Smooth muscle cell (in vitro differentiated cells): ENCODE results near the gene EPHB3. TPM values are rescaled to one million over a fixed set of nuclear protein-coding genes. Genes with fewer than 3 reads are reported as not detected.

Source experiments
- DNase-seq: peaks from one replicate; lab custom pipeline; 2025; ENCODE audit not compliant: unreplicated experiment; lab: John Stamatoyannopoulos, UW
- H2AFZ ChIP-seq: fragments of 200-600 bp; sonication (generic); 2 replicates; pipeline ENCODE4 v1.6.0; 2016; ENCODE audit warnings: antibody characterized with exemption, low read depth, mild to moderate bottlenecking
- H3F3A ChIP-seq: fragments of 200-600 bp; sonication (generic); 2 replicates; pipeline ENCODE4 v1.6.0; 2017; ENCODE audit warnings: antibody characterized with exemption, low read depth
- H3K27ac ChIP-seq: fragments of 200-600 bp; sonication (generic); 2 replicates; pipeline ENCODE4 v1.5.1; 2016; ENCODE audit warnings: low read depth, mild to moderate bottlenecking
- H3K27me3 ChIP-seq: fragments of 200-600 bp; sonication (generic); 2 replicates; pipeline ENCODE4 v1.6.1; 2016; ENCODE audit warnings: low read depth, mild to moderate bottlenecking
- H3K36me3 ChIP-seq: fragments of 200-600 bp; sonication (generic); 2 replicates; pipeline ENCODE4 v1.5.1; 2016; ENCODE audit warnings: low read depth
- H3K4me1 ChIP-seq: fragments of 200-600 bp; sonication (generic); 2 replicates; pipeline ENCODE4 v1.5.1; 2016; ENCODE audit warnings: low read depth
- H3K4me2 ChIP-seq: fragments of 200-600 bp; sonication (generic); 2 replicates; pipeline ENCODE4 v1.6.0; 2016; ENCODE audit warnings: mild to moderate bottlenecking
- H3K4me3 ChIP-seq: fragments of 200-600 bp; sonication (generic); 2 replicates; pipeline ENCODE4 v1.5.1; 2016; ENCODE audit warnings: mild to moderate bottlenecking
- H3K79me2 ChIP-seq: fragments of 200-600 bp; sonication (generic); 2 replicates; pipeline ENCODE4 v1.6.0; 2016; ENCODE audit warnings: low read depth, mild to moderate bottlenecking
- H3K9ac ChIP-seq: fragments of 200-600 bp; sonication (generic); 2 replicates; pipeline ENCODE4 v1.6.0; 2016; ENCODE audit warnings: low read depth
- H3K9me3 ChIP-seq: fragments of 200-600 bp; sonication (generic); replicated peaks from 2 replicates; pipeline ENCODE4 v1.5.1; 2016; ENCODE audit warnings: low read depth
- H4K20me1 ChIP-seq: fragments of 200-600 bp; sonication (generic); 2 replicates; pipeline ENCODE4 v1.6.0; 2016; ENCODE audit warnings: low read depth
- WGBS: methylation state at CpG from one replicate; pipeline ENCODE4 v1.1.7; 2016; ENCODE audit warnings: low lambda C conversion rate; 5-methylcytosine and 5-hydroxymethylcytosine counted together
- polyA plus RNA-seq: library from polyadenylated mRNA; unstranded; fragments of >200 nt; fragmentation: Nextera tagmentation; extraction: Ambion mirVana; gene quantifications from 2 replicates; pipeline ENCODE4 v1.2.1, GENCODE V29; 2016
- total RNA-seq: library from RNA; depleted of rRNA; stranded (reverse); fragments of >200 nt; gene quantifications from 2 replicates; pipeline ENCODE4 v1.2.3, GENCODE V29; 2014
- TF ChIP-seq, protein P1 (sequence below): fragments of 200-600 bp; sonication (generic); IDR thresholded peaks from 2 replicates; pipeline ENCODE4 v1.5.1; 2017; ENCODE audit warnings: borderline replicate concordance, mild to moderate bottlenecking, antibody characterized with exemption; ENCODE audit not compliant: insufficient read depth, poor library complexity, severe bottlenecking

Gene EPHB3
- total and polyA plus RNA-seq, 2 experiments from 2014 or later, result 11.1 to 23.1 TPM

DNA sequence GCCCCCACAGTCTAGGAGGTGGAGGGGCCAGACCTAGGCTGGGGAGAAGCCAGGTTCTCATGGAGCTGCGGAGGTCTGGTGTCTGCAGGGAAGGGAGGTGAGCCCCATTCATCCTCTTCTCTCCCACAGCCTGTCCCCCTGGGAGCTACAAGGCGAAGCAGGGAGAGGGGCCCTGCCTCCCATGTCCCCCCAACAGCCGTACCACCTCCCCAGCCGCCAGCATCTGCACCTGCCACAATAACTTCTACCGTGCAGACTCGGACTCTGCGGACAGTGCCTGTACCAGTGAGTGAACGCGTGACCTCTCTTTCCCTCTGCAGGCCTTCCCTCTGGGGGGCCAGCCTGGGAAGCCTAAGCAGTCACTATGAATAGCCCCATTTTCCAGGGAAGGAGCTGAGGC lies 14.1 kb downstream of the EPHB3 start:
- no peak overlapping the region for H3K4me3 ChIP-seq
- H4K20me1 ChIP-seq, result peaks cover 25% of the 10 kb centered on the region
- no peaks in the 10 kb centered on the region for H3K36me3 ChIP-seq
- H3K9ac ChIP-seq, result no peak overlapping the region
- TF ChIP-seq, protein P1, sequence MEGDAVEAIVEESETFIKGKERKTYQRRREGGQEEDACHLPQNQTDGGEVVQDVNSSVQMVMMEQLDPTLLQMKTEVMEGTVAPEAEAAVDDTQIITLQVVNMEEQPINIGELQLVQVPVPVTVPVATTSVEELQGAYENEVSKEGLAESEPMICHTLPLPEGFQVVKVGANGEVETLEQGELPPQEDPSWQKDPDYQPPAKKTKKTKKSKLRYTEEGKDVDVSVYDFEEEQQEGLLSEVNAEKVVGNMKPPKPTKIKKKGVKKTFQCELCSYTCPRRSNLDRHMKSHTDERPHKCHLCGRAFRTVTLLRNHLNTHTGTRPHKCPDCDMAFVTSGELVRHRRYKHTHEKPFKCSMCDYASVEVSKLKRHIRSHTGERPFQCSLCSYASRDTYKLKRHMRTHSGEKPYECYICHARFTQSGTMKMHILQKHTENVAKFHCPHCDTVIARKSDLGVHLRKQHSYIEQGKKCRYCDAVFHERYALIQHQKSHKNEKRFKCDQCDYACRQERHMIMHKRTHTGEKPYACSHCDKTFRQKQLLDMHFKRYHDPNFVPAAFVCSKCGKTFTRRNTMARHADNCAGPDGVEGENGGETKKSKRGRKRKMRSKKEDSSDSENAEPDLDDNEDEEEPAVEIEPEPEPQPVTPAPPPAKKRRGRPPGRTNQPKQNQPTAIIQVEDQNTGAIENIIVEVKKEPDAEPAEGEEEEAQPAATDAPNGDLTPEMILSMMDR, result no peak
- 99% methylated on average over 9 of the region's 9 CpGs for WGBS
- no peak overlapping the region for H3K27ac ChIP-seq
- no peaks in the 10 kb centered on the region for H3K27me3 ChIP-seq
- no peak overlapping the region for H3K4me2 ChIP-seq
- peaks cover 26% of the 10 kb centered on the region for H3K79me2 ChIP-seq
- DNase-seq, result no peak
- no peaks in the 10 kb centered on the region for H3K9me3 ChIP-seq
- no peak overlapping the region for H2AFZ ChIP-seq
- peaks cover 11% of the 10 kb centered on the region for H3K4me1 ChIP-seq
- no peaks in the 10 kb centered on the region for H3F3A ChIP-seq

DNA sequence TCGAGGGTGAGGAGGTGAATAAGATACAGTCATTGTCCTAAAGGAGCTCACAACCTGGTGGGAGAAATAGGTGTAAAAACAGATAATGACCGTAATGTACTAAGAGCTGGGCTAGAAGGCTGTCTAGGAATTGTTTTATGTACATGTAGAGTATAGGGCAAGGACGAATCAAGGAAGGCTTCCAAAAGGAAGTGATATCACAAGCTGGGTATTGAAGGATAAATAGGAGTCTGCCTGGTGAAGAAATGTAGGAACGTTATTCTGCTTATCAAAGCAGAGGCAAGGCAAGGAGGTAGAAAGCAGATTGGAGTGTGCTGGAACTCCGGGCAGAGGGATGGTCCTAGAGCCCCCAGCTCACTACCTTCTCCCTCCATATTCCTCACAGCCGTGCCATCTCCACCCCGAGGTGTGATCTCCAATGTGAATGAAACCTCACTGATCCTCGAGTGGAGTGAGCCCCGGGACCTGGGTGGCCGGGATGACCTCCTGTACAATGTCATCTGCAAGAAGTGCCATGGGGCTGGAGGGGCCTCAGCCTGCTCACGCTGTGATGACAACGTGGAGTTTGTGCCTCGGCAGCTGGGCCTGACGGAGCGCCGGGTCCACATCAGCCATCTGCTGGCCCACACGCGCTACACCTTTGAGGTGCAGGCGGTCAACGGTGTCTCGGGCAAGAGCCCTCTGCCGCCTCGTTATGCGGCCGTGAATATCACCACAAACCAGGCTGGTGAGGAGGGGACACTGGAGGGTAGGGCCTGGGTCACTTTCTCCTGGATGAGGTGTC lies 15.1 kb downstream of the EPHB3 start:
- TF ChIP-seq, protein P1, result no peak
- no peaks in the 10 kb centered on the region for H3F3A ChIP-seq
- peaks cover 19% of the 10 kb centered on the region for H4K20me1 ChIP-seq
- no peaks in the 10 kb centered on the region for H3K9me3 ChIP-seq
- H3K27ac ChIP-seq, result no peak overlapping the region
- no peak for DNase-seq
- H3K36me3 ChIP-seq, result no peaks in the 10 kb centered on the region
- H3K4me3 ChIP-seq, result no peak overlapping the region
- no peak overlapping the region for H2AFZ ChIP-seq
- H3K9ac ChIP-seq, result no peak overlapping the region
- no peaks in the 10 kb centered on the region for H3K27me3 ChIP-seq
- 92% methylated on average over 25 of the region's 25 CpGs for WGBS
- H3K4me2 ChIP-seq, result no peak overlapping the region
- peaks cover 20% of the 10 kb centered on the region for H3K79me2 ChIP-seq
- peaks cover 11% of the 10 kb centered on the region for H3K4me1 ChIP-seq

DNA sequence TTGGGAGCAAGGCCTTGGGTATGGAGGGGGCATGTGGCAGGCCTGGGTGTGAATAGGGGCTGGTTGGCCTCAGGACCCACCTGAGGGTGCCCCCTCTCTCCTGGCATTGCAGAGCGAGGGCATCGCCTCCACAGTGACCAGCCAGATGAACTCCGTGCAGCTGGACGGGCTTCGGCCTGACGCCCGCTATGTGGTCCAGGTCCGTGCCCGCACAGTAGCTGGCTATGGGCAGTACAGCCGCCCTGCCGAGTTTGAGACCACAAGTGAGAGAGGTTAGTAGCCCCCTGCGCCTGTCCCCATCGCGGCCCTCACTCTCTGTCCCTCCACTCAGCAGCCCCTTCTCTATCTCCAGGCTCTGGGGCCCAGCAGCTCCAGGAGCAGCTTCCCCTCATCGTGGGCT lies 16.0 kb downstream of the EPHB3 start:
- peaks cover 7% of the 10 kb centered on the region for H3F3A ChIP-seq
- no peaks in the 10 kb centered on the region for H3K9me3 ChIP-seq
- TF ChIP-seq, protein P1, result no peak
- no peak overlapping the region for H3K4me3 ChIP-seq
- H3K4me1 ChIP-seq, result peaks cover 15% of the 10 kb centered on the region
- no peak overlapping the region for H3K9ac ChIP-seq
- no peaks in the 10 kb centered on the region for H3K27me3 ChIP-seq
- H4K20me1 ChIP-seq, result peaks cover 12% of the 10 kb centered on the region
- H3K36me3 ChIP-seq, result no peaks in the 10 kb centered on the region
- no peak overlapping the region for H2AFZ ChIP-seq
- WGBS, result 89% methylated on average over 12 of the region's 15 CpGs
- H3K79me2 ChIP-seq, result peaks cover 13% of the 10 kb centered on the region
- no peak overlapping the region for H3K27ac ChIP-seq
- no peak for DNase-seq
- no peak overlapping the region for H3K4me2 ChIP-seq

DNA sequence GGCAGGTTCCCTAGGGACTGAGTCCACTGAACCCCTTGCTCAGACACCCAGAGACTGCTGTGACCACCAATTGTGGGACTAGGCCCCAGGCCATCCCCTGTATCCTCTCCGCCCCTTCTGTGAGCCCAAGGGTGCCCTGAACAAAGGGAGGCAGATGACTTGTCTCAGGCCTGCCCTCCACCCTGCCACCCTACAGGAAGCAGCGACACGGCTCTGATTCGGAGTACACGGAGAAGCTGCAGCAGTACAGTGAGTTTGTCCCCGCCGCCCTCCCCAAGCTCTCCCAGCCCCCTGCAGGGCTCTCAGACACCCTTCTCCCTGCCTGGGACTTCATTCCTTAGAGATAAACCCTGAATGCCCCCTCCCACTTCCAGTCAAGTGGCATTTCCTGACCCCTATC lies 16.6 kb downstream of the EPHB3 start:
- Histone ChIP-seq H3K4me2 (no peak overlapping the region), H3K9ac (no peak overlapping the region), H3K9me3 (no peaks in the 10 kb centered on the region), H4K20me1 (peaks cover 12% of the 10 kb centered on the region), H3K4me1 (peaks cover 21% of the 10 kb centered on the region), H3K4me3 (no peak overlapping the region), H3K79me2 (peaks cover 6% of the 10 kb centered on the region), H2AFZ (no peak overlapping the region), H3K36me3 (no peaks in the 10 kb centered on the region), H3F3A (peaks cover 13% of the 10 kb centered on the region), H3K27ac (no peak overlapping the region), H3K27me3 (no peaks in the 10 kb centered on the region)
- WGBS, result 37% methylated on average over 5 of the region's 7 CpGs
- DNase-seq, result no peak
- TF ChIP-seq, protein P1, result no peak
